Smooth muscle cell of the brain vasculature (primary cell): ENCODE results near the gene DDX27.

Experiments
- DNase-seq: peaks from one replicate; pipeline ENCODE4 v3.0.0-alpha.2; 2012; ENCODE audit warnings: low read depth, low spot score

The DDX27 gene

GRCh38 chr20:49276961-49277785, 58.0 kb downstream of the DDX27 start:
- no peak for DNase-seq

- DNase-seq: no peak
Measured at GRCh38 chr20:49277786-49278035, 58.5 kb downstream of the DDX27 start.

- peak; percentile 96 for DNase-seq
Measured at GRCh38 chr20:49278036-49278817, 59.0 kb downstream of the DDX27 start, which contains the start of gene ZNFX1. ZNFX1 (minus strand) TSS chr20:49278057; CDS start chr20:49275839, 2,218 bp downstream.

- DNase-seq: no peak
Measured at GRCh38 chr20:49278818-49279676, 59.8 kb downstream of the DDX27 start.

- DNase-seq: no peak
Measured at GRCh38 chr20:49279677-49280462, 60.7 kb downstream of the DDX27 start.

GRCh38 chr20:49280463-49281058, 61.3 kb downstream of the DDX27 start:
- DNase-seq: no peak

- no peak for DNase-seq
Measured at GRCh38 chr20:49281059-49281912, 62.1 kb downstream of the DDX27 start.

GRCh38 chr20:49281913-49282467, 62.8 kb downstream of the DDX27 start:
- no peak for DNase-seq

GRCh38 chr20:49282584-49283171, 63.5 kb downstream of the DDX27 start:
- no peak for DNase-seq

- DNase-seq: no peak
Measured at GRCh38 chr20:49283176-49283702, 64.0 kb downstream of the DDX27 start.

- DNase-seq: no peak
Measured at GRCh38 chr20:49283703-49284625, 64.7 kb downstream of the DDX27 start.

- DNase-seq: no peak
Measured at GRCh38 chr20:49284818-49285217, 65.6 kb downstream of the DDX27 start.

GRCh38 chr20:49285233-49285668, 66.0 kb downstream of the DDX27 start:
- no peak for DNase-seq

GRCh38 chr20:49285813-49286494, 66.7 kb downstream of the DDX27 start:
- DNase-seq: no peak

GRCh38 chr20:49286689-49287551, 67.7 kb downstream of the DDX27 start:
- DNase-seq: no peak

- DNase-seq: no peak
Measured at GRCh38 chr20:49287555-49288249, 68.5 kb downstream of the DDX27 start.
